ENCODE data around the gene ILF3. TPM values are rescaled to one million over a fixed set of nuclear protein-coding genes. Genes with fewer than 3 reads are reported as not detected.

The ILF3 gene
- total and polyA plus RNA-seq, 2 of the 13 experiments (the other 11 are each of a cell fraction or from before 2014, with no cell fraction given) = 120 to 173 TPM

DNA sequence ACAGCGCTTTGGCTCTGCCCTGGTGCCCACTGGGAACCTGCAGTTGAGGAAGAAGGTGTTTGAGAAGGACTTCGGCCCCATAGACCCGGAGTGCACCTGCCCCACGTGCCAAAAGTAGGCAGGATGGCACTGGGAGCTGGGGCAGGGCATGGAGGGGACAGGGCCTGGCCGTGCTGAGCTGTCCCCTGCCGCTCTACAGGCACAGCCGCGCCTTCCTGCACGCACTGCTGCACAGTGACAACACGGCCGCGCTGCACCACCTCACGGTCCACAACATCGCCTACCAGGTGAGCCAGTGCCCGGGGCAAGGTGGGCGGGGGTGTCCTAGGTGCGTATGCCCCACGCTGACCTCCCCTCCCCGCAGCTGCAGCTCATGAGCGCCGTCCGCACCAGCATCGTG, 58.6 kb downstream of the ILF3 start:
- intact Hi-C loops (cut with micrococcal nuclease; ENCODE audit: unreplicated experiment) = loop anchor here (10.0 kb wide), 1 partner anchor 122 kb away; the partner anchor contains the start of gene TMED1
- Histone ChIP-seq H3K4me2 (ENCODE audit: low read depth, low read length) (no peak overlapping the region), H3K9me3 (ENCODE audit: low read length) (no peaks in the 10 kb centered on the region), H4K20me1 (ENCODE audit: insufficient read depth, low read length) (no peaks in the 10 kb centered on the region), H3K36me3 (replicated peaks in 1 of 2; ENCODE audit: control insufficient read depth in 1 of 2, insufficient read depth in 2 of 2, low read length in 2 of 2) (peaks cover 0 to 4% of the 10 kb centered on the region in 2 experiments; a peak in 3 of 5 replicates), H3K27ac (ENCODE audit: extremely low read length, insufficient read depth, low read length) (no peak overlapping the region), H3K27me3 (ENCODE audit: control insufficient read depth in 1 of 2, insufficient read depth in 2 of 2, low read length in 2 of 2) (no peaks in the 10 kb centered on the region), H3K9ac (ENCODE audit: insufficient read depth, low read depth, low read length) (no peak overlapping the region), H3K79me2 (ENCODE audit: insufficient read depth, low read length) (no peaks in the 10 kb centered on the region), H3K4me1 (ENCODE audit: insufficient read depth, low read length) (peaks cover 7% of the 10 kb centered on the region), H2AFZ (ENCODE audit: low read length) (no peak overlapping the region), H3K4me3 (replicated peaks in 1 of 3; ENCODE audit: insufficient read depth in 1 of 3, low read depth in 2 of 3, low read length in 3 of 3) (no peak overlapping the region)
- POLR2A ChIA-PET = interaction anchor here (0.9 kb wide), 1 partner anchor 11 kb away, joined by 3 read pairs; the partner anchor contains the start of gene QTRT1
- FAIRE-seq (no peak), ATAC-seq (no peak), DNase-seq (ENCODE audit: low spot score) (no peak)
- CTCF ChIA-PET (ENCODE audit: low intra/inter-chr PET ratio, low total read pairs) = no interaction called here
- WGBS (ENCODE audit: low lambda C conversion rate) = 98% methylated on average over 8 of the region's 23 CpGs
- BruUV-seq (replicated peaks) = no TSS peak
- in situ Hi-C loops (cut with HindIII; ENCODE audit: extremely low pct_ligation_motif_present, low pct_unique_long_range_greater_than_20kb) = no loop called here
- no peak for TF ChIP-seq CBX2 (IDR thresholded peaks at IDR 0.05; ENCODE audit: low read depth, low read length)
- TF ChIP-seq CBX2 (CRISPR knock-in tag; IDR thresholded peaks at IDR 0.05; ENCODE audit: low read depth) = no peak
- TF ChIP-seq ZSCAN25 (CRISPR knock-in tag; IDR thresholded peaks at IDR 0.05) = no peak

DNA sequence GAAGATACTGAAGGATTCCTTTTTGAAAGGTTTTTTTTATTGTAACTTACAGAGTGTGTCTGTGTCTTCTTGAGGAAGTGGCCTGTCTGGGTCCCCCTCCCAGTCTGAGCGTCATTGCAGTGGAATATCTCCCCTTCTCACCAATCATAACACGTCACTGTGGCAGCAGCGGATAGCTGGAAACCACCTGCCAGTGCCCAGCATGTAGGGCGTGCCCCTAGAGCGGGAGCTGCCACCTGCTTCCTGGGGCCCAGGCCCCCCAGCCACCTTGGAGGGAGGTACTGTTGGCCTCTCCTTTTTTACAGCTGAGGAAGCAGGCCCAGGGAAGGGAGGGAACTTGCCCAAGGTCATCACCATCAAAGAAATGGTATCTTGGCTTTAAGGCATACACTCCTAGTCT, 59.2 kb downstream of the ILF3 start:
- Histone ChIP-seq H3K79me2 (ENCODE audit: insufficient read depth, low read length) (peaks cover 4% of the 10 kb centered on the region), H3K9me3 (ENCODE audit: low read length) (no peaks in the 10 kb centered on the region), H2AFZ (ENCODE audit: low read length) (no peak overlapping the region), H3K4me1 (ENCODE audit: insufficient read depth, low read length) (peaks cover 7% of the 10 kb centered on the region), H4K20me1 (ENCODE audit: insufficient read depth, low read length) (peaks cover 4% of the 10 kb centered on the region; the same call in 1 of the 2 replicates), H3K4me3 (replicated peaks in 1 of 3; ENCODE audit: insufficient read depth in 1 of 3, low read depth in 2 of 3, low read length in 3 of 3) (no peak overlapping the region), H3K9ac (ENCODE audit: insufficient read depth, low read depth, low read length) (no peak overlapping the region), H3K27me3 (ENCODE audit: control insufficient read depth in 1 of 2, insufficient read depth in 2 of 2, low read length in 2 of 2) (no peaks in the 10 kb centered on the region), H3K4me2 (ENCODE audit: low read depth, low read length) (no peak overlapping the region), H3K36me3 (replicated peaks in 1 of 2; ENCODE audit: control insufficient read depth in 1 of 2, insufficient read depth in 2 of 2, low read length in 2 of 2) (peaks cover 0 to 4% of the 10 kb centered on the region in 2 experiments; a peak in 3 of 5 replicates), H3K27ac (ENCODE audit: extremely low read length, insufficient read depth, low read length) (no peak overlapping the region)
- TF ChIP-seq PREB (CRISPR knock-in tag; IDR thresholded peaks at IDR 0.05) (no peak), AKAP8 (CRISPR knock-in tag; IDR thresholded peaks at IDR 0.05) (no peak), SIN3B (IDR thresholded peaks at IDR 0.05; ENCODE audit: low read length) (no peak)
- TF ChIP-seq, protein P1, sequence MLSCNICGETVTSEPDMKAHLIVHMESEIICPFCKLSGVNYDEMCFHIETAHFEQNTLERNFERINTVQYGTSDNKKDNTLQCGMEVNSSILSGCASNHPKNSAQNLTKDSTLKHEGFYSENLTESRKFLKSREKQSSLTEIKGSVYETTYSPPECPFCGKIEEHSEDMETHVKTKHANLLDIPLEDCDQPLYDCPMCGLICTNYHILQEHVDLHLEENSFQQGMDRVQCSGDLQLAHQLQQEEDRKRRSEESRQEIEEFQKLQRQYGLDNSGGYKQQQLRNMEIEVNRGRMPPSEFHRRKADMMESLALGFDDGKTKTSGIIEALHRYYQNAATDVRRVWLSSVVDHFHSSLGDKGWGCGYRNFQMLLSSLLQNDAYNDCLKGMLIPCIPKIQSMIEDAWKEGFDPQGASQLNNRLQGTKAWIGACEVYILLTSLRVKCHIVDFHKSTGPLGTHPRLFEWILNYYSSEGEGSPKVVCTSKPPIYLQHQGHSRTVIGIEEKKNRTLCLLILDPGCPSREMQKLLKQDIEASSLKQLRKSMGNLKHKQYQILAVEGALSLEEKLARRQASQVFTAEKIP (CRISPR knock-in tag; IDR thresholded peaks at IDR 0.05; ENCODE audit: borderline replicate concordance) = no peak
- TF ChIP-seq, protein P2, sequence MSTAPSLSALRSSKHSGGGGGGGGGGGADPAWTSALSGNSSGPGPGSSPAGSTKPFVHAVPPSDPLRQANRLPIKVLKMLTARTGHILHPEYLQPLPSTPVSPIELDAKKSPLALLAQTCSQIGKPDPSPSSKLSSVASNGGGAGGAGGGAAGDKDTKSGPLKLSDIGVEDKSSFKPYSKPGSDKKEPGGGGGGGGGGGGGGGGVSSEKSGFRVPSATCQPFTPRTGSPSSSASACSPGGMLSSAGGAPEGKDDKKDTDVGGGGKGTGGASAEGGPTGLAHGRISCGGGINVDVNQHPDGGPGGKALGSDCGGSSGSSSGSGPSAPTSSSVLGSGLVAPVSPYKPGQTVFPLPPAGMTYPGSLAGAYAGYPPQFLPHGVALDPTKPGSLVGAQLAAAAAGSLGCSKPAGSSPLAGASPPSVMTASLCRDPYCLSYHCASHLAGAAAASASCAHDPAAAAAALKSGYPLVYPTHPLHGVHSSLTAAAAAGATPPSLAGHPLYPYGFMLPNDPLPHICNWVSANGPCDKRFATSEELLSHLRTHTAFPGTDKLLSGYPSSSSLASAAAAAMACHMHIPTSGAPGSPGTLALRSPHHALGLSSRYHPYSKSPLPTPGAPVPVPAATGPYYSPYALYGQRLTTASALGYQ (CRISPR knock-in tag; IDR thresholded peaks at IDR 0.05) = no peak
- POLR2A ChIA-PET = interaction anchor here (0.9 kb wide), 1 partner anchor 12 kb away, joined by 3 read pairs; the partner anchor contains the start of gene QTRT1
- no TSS peak for BruUV-seq (replicated peaks)
- in situ Hi-C loops (cut with HindIII; ENCODE audit: extremely low pct_ligation_motif_present, low pct_unique_long_range_greater_than_20kb) = no loop called here
- no peak for FAIRE-seq
- no peak for DNase-seq (ENCODE audit: low spot score)
- WGBS (ENCODE audit: low lambda C conversion rate) = 94% methylated on average over 2 of the region's 5 CpGs
- intact Hi-C loops (cut with micrococcal nuclease; ENCODE audit: unreplicated experiment) = loop anchor here (10.0 kb wide), 1 partner anchor 121 kb away; the partner anchor contains the start of gene TMED1
- ATAC-seq = no peak
- CTCF ChIA-PET (ENCODE audit: low intra/inter-chr PET ratio, low total read pairs) = no interaction called here

Measured in HepG2 (cell line).